Stimulated activated CD4-positive, alpha-beta T cell treated with anti-CD3 and anti-CD28 coated beads, Interleukin-12 subunit alpha, Interleukin-12 subunit beta, amount 100 ng/mL, for 48 hours (primary cell): ENCODE results near the gene RMI2.
"Not testable (repeated sequence)": the region's sequence is repeated elsewhere in the genome, so short reads cannot be mapped to it uniquely, and the experiment has no call there.

Source experiments
- DNase-seq, 3 donors: peaks; one replicate each; pipeline ENCODE4 v3.0.0-alpha.2; 2020; ENCODE audit warnings: low read depth in 2 of 3, low spot score in 1 of 3

The RMI2 gene

DNA sequence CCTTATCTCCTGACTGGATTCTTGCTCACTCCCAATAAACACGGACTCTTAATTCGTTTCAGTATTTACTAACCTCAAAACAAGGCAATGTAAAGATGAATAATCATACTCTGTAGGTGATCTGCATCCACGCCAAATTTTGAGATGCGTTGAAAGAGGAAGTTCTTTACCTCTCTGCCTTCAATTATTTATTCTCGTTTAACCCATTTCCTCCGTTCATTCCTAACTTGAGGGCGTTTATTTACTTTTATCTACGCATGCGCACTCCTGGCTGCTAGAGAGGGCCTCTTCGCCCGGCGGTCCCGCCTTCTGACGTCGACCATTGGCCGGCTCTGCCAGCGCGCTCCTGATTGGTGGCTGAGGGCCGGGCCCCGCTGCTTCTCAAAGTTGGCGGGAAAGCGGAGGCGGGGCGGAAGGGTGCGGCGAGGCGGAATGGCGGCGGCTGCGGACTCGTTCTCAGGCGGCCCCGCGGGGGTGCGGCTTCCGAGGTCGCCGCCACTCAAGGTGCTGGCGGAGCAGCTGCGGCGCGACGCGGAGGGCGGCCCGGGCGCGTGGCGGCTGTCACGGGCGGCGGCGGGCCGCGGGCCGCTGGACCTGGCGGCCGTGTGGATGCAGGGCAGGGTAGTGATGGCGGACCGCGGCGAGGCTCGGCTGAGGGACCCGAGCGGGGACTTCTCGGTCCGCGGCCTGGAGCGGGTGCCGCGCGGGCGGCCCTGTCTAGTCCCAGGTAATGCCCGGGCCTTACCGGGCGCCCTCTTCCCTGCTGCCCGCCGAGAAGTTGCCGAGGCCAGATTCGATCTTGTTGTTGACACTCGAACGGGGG lies at the start of gene RMI2:
TSS of gene RMI2 (plus strand) at position 420 of the 823 bp plus-strand sequence. CDS start at position 433, 13 bp downstream.
- DNase-seq: peak; percentile 95 to 98 (median 96)

DNA sequence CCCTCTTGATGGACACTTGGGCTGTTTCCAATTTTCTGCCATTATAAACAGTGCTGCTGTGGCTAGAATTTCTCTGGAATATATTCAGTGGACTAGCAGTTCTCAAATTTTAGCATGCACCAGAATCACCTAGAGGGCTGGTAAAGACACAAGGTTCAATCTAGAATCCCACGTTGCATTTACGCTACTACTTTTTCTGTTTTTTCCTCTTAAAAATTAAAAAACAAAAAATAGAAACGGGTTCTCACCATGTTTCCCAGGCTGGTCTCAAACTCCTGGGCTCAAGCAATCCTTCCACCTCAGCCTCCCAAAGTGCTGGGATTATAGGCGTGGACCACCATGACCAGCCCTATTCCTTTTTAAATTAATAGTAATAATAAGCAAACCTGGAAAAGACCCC lies 49.6 kb upstream of the RMI2 start:
- DNase-seq: no peak

DNA sequence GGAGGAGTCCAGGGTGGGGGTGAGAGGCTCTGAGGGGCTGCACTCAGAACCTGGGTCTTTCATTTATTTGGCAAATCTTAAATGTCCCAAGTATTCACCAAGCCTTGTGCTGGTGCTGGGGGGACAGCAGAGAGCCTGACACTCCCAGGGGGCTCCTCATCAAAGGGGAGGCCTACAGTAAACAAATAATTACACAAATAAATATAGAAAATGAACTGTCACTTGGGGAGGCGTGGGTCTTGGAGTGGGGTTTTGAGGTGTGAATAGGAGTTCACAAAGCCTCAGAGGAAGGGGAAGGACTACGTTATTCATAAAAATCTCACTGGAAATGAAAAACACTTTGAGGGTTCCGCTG lies 48.9 kb upstream of the RMI2 start:
- no peak for DNase-seq

GRCh38 chr16:11296706-11297491 lies 48.4 kb upstream of the RMI2 start:
- DNase-seq: no peak

GRCh38 chr16:11297492-11298142 lies 47.6 kb upstream of the RMI2 start:
- DNase-seq: peak; percentile 26 to 61 (median 59)

DNA sequence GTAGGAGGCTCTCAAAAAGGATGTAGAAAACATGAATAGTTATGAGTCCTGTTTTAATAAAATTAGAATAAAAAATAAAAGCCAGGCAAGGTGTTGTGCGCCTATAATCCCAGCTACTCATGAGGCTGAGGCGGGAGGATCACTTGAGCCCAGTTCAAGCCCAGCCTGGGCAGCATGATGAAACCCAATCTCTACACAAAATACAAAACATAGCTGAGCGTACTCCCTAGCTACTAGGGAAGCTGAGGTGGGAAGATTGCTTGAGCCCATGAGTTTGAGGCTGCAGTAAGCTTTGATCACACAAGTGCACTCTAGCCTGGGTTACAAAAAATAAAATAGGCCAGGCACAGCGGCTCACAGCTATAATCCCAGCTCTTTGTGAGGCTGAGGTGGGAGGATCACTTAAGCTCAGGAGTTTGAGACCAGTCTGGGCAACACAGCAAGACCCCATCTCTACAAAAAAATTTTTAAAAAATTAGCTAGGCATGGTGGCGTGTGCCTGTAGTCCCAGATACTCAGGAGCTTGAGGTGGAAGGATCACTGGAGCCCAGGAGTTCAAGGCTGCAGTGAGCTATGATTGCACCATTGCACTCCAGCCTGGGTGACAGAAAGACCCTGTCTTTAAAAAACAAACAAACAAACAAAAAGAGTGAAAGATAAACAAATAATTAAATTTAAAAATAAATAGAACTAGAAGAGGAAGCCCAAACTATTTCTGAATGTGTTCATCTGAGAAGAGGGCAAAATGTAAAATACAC lies 46.9 kb upstream of the RMI2 start:
- DNase-seq: no peak

DNA sequence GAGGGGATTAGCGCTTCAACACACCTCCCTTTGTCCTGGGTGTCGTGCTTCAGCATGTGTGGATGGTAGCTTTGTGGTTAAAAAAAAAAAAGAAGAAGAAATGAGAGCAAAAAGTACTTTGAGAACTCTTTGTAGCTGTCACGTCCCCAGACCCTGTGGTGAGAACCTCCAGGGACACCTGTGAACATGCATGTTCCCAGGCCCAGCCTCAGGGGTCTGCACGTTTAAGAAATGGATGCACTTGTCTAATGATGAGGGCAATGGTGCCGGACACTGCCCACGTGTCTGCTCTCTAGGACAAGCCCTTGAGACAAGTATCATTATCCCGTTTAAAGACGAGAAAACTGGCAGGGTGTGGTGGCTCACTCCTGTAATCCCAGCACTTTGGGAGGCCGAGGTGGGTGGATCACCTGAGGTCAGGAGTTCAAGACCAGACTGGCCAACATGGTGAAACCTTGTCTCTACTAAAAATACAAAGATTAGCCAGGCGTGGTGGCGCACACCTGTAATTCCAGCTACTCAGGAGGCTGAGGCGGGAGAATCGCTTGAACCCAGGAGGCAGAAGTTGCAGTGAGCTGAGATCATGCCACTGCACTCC lies 46.2 kb upstream of the RMI2 start:
- not testable (repeated sequence) for DNase-seq

DNA sequence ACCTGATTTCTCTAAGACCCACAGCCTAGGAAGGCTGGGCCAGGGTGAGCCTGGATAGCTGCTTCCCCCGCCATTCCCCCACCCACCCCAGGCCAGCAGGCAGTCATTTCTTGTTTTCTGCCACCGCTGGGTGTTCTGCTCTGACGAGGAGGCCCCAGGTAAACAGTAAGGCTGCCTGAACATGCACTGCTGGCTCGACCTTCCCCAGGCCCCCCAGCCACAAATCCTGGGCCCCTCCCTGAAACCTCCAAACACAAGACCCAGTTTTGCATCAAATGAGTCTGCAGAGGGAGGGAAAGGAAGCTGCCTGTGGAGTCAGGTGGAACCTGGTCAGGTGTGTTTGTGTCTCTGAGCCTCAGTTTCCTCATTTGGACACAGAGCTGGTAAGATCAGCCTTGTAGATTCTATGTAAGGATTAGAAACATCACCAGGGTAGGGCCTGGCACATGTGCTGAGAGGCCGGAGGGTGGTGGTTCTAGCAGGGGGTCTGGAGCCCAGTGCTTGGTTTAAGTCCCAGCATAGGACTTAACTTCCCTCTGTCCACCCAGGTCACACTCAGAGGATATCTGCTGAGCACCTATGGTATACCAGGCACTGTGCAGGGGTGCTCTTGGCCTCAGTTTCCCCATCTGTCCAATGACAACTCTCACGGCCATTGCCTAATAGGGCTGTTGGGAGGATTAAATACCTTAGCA lies 45.2 kb upstream of the RMI2 start:
- DNase-seq: no peak

- no peak for DNase-seq
These were observed 44.7 kb upstream of the RMI2 start for GRCh38 chr16:11300560-11300892.

DNA sequence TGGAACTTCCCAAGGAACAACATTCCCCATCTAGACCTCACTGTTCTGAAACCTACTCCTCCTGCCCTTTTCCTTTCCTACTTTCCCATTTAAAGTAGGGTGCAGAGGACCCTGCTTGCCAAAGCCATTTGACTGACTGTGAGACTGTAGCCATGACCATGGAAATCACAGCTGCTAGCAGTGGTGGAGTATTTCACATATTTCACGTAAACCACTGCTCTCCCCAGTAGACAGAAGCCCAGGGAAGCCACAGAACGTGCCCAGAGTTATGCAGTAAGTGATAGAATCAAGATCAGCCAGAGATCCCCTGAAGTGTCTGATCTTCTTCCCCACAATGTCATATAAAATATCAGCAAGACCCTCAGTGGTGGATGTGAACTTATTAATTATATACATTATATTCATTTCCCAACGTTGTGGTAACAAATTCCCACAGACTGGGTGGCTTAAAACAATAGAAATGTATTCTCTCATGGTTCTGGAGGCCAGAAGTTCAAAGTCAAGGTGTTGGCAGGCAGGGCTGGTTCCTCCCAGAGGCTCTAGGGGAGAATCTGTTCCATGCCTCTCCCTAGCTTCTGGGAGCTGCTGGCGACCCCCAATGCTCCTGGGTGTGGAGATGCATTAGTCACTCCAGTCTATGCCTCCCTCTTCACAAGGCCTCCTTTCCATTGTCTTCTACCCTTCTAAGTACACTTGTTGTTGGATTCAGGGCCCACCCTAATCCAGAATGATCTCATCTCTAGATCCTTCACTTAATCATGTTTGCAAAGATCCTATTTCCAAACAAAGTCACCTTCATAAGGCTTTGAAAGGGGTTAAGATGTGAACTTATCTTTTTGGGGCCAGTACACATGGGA lies 43.4 kb upstream of the RMI2 start:
- no peak for DNase-seq

DNA sequence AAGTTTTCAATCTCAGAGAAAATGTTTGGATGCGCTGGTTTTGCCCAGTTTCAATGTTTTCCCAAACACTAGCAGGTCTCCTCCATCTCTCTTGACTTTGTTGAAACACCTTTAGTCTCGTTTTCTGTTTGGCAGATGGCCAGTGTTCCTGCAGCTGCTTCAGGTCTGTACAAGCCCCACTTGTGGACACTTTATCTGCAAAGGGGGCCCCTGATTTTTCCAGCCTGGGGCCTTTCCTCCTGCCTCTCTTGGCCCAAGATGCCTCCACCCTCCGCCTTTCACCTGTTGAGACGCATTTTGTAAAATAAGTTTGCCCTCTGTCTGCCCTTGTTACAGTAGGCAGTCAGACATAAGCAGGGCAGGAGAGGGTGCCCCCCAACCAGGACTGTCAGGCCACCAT lies 42.3 kb upstream of the RMI2 start:
- DNase-seq: no peak

GRCh38 chr16:11303405-11304138 lies 41.7 kb upstream of the RMI2 start:
- no peak for DNase-seq

DNA sequence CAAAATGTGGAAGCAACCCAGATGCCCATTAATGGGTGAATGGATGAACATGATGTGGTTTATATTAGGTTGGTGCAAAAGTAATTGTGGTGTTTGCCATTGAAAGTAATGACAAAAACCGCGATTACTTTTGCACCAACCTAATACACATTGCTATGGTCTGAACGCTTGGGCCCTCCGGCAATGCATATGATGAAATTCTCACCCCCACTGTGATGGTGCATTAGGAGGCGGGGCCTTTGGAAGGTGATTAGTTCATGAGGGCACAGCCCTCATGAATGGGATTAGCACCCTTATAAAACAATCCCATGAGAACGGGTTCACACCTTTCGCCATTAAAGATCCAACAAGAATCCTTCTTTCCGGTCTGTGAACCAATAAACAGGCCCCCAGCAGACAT lies 38.9 kb upstream of the RMI2 start:
- DNase-seq: no peak

DNA sequence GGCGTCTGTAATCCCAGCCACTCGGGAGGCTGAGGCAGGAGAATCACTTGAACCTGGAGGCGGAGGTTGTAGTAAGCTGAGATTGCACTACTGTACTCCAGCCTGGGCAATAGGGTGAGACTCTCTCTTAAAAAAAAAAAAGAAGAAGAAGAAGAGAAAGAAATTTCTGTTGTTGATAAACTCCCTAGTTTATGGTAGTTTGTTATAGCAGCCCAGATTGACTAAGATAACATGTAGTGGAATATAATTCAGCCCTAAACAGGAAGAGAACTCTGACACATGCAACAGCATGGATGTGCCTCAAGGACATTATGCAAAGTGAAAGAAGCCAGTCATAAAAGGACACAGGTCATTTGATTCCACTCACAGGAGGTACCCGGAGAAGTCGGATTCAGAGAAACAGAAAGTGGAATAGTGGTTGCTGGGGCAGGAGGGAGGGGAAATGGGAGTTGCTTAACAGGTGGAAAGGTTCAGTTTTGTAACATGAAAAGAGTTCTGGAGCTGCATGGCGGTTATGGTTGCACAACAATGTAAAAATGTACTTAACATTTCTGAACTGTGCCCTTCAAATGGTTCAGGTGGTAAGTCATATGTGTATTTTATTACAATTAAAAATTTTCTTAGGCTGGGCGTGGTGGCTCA lies 38.1 kb upstream of the RMI2 start:
- DNase-seq: no peak

DNA sequence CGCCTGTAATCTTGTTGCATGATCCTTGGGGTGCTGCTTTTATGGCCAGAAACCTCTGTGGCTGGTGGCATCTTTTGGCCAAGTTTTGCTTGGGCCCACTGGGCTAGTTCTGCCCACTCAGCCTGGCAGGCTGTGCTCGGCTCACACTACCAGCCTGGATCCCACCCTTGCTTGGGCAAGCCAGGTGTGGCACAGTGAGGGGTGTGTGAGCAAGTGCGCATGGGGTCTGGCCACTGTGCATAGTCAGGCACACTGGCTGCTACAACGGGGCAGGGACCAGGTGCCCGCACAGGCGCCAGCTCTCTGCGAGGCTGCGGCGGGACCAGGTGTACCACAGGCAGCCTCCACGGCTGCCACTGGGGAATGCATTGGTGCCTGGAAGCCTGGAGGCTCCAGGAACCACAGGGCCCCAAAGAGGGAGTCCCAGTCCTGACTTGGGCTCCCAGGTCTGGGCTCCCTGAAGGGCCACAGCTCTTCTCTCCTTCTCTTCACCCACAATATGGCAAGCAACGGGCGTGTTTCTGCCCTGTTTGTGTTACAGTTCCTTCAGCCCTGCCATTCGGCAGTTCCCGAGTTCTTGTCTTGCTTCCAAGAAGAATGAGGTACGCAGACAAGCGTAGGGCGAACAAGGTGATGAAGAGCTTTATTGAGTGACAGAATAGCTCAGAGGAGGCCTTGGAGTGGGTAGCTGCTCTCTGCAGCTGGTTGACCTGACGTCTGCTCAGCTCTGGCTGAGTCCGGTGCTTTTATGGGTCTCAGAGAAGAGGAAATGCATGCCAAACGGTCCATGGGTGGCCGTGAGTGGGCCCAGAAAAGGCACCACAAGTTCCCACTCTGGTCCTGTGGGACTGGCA lies 37.4 kb upstream of the RMI2 start:
- no peak for DNase-seq

DNA sequence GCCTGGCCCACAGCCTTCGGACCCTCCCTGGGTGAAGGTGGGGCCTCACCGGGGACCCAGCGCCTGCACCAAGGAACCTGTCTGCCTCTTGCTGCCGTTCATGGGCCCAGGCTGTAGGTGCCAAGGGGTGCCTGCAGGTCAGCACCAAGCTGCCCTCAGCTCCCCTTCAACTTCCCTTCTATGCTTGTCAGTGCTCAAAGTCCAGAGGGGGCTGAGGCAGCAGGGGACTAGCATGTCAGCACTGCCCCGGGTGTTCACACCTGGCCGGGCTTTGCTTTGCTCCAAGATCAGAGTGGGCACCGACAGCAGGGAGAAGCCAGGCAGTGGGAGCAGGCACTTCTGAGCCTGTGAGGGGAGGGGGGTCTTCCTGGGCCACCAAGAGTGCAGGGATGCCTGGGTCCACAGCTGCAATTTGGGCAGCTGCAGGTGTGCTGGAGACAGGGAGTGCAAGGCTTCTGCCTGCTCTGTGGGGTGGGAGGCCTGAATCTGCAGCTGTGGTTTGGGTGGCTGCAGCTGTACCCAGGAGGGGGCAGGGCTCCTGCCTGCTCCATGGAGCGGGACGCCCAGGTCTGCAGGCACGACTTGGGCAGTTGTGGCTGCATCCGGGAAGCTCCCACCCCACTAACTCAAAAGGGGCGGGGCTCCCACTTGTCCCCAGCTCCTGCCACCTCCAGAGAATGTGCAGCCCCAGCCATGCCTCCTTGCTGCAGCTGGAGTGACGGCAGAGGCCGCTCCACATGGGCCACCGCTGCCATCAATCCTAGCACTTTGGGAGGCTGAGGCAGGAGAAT lies 36.6 kb upstream of the RMI2 start:
- DNase-seq: no peak
